HG03558 (cell line): ENCODE data around the gene CDC25C.

Experiments used
- ATAC-seq: cut with Tn5 transposase; IDR thresholded peaks from one replicate; pipeline ENCODE4 v1.9.1; 2021; ENCODE audit warnings: moderate number of reproducible peaks; ENCODE audit not compliant: unreplicated experiment; ENCODE audit errors: extremely low read depth

The CDC25C gene

DNA sequence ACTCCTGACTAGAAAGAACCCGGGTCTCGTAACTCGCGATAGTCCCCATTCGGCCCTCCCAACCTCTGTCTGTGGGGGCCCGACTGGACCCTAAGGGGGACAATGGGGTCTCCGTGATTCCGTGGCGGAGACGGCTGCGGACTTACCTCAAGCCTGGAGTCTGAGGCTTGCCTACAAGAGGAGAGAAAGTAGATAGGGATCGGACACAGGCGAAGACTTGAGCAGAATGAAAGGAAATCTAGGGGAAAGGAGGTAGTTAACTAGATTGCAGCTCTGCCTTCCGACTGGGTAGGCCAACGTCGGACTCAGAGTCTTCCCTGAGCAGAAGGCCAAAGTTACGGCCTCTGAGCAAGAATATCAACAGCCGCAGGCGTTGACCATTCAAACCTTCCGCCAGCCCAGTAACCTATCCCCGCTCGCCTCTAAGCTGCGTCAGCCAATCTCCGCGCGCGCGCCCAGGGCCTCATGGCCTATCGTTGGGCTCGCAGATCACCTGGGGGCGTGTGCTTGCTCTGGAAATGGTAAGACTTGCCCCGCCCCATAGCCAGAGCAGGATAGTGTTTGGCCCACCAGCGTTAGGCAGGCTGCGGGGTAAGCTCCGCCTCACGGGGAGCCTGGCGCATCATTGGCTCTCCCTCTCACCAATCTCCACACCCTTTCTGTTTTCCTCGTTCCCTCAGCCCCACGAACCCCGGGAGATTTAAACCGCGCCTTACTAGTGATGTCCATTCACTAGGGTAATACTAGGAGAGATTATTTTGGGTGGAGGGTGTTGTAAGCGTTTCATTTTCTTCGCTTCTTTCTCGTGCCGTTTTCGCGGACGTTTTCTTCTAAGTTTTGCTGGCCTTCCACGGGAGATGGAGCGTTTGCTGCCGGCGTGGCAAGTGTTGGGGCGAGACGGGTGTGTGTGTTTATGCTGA, at the start of gene CDC25C:
CDC25C (minus strand) TSS at position 356 of the 920 bp plus-strand sequence. CDS start 624 bp downstream, outside the sequence.
- peak; percentile 93 for ATAC-seq

GRCh38 chr5:138372653-138373052, 41.0 kb upstream of the CDC25C start:
- ATAC-seq, result no peak

- ATAC-seq, result no peak
These were observed 40.6 kb upstream of the CDC25C start for GRCh38 chr5:138372225-138372624.

DNA sequence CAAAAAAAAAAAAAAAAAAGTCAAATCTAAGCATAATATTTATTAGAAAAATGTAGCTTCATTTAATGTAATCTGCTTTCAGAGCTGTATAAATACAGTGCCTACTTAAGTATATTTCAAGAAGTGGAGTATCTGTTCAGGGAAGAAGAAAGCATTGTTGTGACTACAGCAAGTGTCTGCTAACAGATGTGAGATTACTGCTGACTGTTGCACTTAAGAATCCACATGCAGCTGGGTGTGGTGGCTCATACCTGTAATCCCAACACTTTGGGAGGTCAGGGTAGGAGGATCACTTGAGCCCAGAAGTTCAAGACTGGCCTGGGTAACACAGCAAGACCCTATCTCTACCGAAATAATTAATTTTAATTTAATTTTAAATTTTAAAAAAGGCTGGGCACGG, 39.9 kb upstream of the CDC25C start:
- ATAC-seq, result no peak

- no peak for ATAC-seq
These were observed 38.9 kb upstream of the CDC25C start for GRCh38 chr5:138370537-138370936.

- ATAC-seq, result no peak
These were observed 38.1 kb upstream of the CDC25C start for GRCh38 chr5:138369706-138370105.

GRCh38 chr5:138369261-138369660, 37.7 kb upstream of the CDC25C start:
- ATAC-seq, result no peak

DNA sequence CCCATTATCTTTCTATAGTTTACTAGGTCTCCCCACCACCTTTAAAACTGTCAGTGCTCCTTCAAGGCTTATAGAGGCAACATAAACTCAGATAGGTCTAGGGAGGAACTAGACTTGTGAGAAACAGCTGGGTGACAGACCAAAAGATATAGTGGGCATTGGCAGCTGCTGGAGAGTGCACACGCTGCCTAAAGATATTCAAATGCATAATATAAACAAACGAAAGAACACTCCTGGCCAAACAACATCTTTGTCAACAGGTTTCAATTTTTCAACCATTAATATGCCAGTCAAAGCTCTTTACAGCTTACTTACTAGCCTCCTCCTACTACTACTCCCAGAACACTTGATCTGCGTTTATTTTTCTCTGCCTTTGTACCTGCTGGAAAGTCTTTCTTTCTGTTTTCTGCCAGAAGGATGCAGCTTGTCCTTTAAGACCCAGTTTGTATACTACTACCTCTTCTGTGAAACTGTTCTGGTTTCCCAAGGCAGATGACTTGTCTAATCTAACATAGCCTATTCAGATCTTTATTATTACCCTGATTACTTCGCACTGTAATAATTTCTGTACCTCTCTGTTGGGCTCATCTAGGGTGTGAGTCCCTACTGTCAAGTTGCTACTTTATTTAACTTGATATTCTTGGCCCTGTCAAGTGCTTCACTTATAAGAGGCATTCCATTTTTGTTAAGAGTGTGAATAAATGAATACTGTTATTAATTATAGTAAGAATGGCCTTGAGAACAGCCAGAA, 35.2 kb upstream of the CDC25C start:
- no peak for ATAC-seq

GRCh38 chr5:138364576-138364975, 33.0 kb upstream of the CDC25C start:
- no peak for ATAC-seq

GRCh38 chr5:138360941-138361452, 29.4 kb upstream of the CDC25C start:
- no peak for ATAC-seq

DNA sequence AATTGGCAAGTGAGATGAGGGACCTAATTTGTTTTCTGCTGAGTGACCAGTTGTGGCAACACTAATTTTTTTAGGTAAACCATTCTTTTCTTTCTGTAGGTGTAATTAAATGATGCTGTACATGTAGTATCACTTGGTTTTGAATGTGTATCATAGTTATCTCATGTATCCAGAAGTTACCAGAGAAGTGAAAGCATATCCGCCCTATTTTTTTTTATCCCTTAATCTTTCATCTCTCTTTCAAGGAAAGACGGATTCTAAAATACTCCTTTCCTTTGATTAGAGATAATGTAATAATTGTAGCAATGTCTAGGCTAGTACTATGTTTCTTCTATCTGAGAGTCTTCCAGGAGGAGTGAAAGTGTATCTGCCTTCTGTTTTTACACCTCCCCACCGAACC, 28.0 kb upstream of the CDC25C start:
- ATAC-seq, result no peak

DNA sequence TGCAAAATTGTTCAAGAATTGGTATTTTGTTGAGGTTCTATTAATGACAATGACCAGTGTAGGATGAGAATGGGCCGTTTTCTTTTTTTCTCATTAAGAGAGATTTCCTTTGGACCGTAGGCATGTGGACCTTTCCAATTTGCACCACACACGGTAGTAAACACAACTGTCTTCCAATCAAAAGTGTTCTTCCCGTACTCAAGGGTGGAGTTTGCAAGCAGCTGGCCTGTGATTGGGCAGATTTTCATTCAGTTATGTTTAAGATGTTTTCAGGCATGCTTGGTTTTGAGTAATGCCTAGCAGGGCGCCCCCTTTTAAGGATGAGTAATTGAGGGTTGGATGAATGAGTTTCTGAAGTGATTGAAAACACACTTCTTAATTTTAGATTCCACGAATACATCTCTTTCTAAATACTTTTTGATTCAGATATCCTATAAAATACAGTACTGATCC, 23.3 kb upstream of the CDC25C start:
- no peak for ATAC-seq

GRCh38 chr5:138354387-138354786, 22.8 kb upstream of the CDC25C start:
- no peak for ATAC-seq

GRCh38 chr5:138353560-138354080, 22.0 kb upstream of the CDC25C start:
- ATAC-seq, result no peak

- ATAC-seq, result peak; percentile 13
These were observed 21.3 kb upstream of the CDC25C start for GRCh38 chr5:138352722-138353559.

DNA sequence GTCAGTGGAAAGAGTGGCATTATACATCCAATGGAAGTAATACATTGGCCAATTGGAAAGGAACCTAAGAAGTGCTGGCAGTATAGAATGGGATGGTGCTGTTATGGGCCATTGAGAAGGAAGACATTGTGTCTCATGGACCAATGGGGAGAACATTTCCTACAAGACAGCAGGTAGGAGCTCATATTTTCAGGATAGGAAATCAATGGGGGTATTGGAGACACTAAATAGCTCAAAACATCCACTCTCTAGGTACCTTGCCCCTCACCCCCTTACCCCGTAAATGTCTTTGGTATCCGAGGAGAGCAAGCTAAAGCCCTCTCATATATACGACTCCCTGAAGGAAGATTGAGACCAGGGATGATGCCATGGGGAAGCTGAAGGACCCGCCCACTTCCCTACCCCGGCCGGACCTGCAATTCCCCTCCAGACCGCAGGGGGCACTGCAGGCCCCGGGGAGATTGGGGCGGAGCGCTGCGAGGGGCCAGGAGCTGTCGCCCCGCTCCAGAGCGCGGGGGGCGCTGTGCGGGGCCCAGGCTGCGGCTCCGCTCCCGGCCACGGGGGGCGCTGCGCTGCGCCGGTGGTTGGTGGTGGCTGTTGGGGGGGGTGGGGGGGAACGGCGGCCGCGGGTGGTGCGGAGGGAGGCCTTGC, 20.6 kb upstream of the CDC25C start, which contains the start of gene KDM3B:
KDM3B (plus strand) TSS at position 615 of the 651 bp plus-strand sequence. CDS start 111 bp downstream, outside the sequence.
- ATAC-seq, result peak; percentile 35

GRCh38 chr5:138351517-138351916, 19.9 kb upstream of the CDC25C start:
- ATAC-seq, result no peak

- no peak for ATAC-seq
These were observed 19.5 kb upstream of the CDC25C start for GRCh38 chr5:138351056-138351455.

- no peak for ATAC-seq
These were observed 18.9 kb upstream of the CDC25C start for GRCh38 chr5:138350563-138350890.
